NB4 (cell line): ENCODE measurements around the gene DRC7.

Source experiments
- MYC ChIP-seq: IDR thresholded peaks from 2 replicates; pipeline ENCODE4 v1.6.1; 2011; ENCODE audit warnings: low read depth, low read length
- POLR2A ChIP-seq: IDR thresholded peaks from 2 replicates; pipeline ENCODE4 v1.6.1; 2011; ENCODE audit warnings: mild to moderate bottlenecking; ENCODE audit not compliant: insufficient read length; ENCODE audit errors: extremely low read depth
- TF ChIP-seq, protein P1 (sequence below): IDR thresholded peaks from one replicate; pipeline ENCODE4 v1.5.1; 2012; ENCODE audit warnings: low read depth, low read length

DNA sequence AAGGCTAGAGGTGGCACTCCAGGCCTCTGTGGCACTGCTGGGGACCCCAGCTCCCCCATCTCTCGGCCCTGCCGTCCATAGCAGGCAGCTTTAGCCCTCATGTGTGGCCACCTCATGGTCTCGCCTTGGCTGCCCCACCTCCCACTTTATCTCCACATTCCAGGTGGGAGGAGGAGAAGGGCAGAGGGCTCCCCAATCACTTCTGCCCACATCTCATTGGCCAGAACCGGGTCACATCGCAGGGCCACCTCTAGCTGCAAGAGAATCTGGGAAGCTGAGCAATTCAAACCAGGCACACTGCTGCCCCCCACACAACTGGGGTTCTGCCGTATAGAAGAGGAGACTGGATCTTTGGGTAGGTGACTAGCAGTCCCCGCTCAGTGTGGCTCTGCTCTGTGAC is 1.6 kb downstream of the DRC7 start:
- TF ChIP-seq, protein P1, sequence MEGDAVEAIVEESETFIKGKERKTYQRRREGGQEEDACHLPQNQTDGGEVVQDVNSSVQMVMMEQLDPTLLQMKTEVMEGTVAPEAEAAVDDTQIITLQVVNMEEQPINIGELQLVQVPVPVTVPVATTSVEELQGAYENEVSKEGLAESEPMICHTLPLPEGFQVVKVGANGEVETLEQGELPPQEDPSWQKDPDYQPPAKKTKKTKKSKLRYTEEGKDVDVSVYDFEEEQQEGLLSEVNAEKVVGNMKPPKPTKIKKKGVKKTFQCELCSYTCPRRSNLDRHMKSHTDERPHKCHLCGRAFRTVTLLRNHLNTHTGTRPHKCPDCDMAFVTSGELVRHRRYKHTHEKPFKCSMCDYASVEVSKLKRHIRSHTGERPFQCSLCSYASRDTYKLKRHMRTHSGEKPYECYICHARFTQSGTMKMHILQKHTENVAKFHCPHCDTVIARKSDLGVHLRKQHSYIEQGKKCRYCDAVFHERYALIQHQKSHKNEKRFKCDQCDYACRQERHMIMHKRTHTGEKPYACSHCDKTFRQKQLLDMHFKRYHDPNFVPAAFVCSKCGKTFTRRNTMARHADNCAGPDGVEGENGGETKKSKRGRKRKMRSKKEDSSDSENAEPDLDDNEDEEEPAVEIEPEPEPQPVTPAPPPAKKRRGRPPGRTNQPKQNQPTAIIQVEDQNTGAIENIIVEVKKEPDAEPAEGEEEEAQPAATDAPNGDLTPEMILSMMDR: no peak
- TF ChIP-seq POLR2A (no peak), MYC (no peak)
